ENCODE measurements around the gene ECI1.
A peak's percentile ranks its signal among the peaks of the same experiment; 100 is the strongest.
"Not testable (repeated sequence)": the region's sequence is repeated elsewhere in the genome, so short reads cannot be mapped to it uniquely, and the experiment has no call there.

The ECI1 gene

DNA sequence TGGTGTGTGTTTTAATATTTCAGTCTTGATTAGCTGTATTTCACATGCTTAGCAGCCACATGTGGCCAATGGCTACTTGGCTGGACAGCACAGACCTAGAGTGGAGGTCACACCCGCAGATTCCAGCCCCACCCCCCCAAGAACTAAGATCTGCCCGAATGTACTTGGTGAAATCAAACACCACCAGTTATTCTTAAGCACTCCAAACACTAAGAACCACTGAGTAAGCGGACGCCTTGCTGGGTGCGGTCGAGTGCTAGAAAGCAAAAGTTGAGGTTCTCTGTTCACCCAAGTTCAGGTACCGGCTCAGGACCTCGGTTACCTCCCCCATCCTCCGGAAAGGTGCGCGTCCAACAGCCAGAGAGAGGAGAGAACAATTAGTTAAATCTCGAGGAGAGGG lies 15.5 kb upstream of the ECI1 start:
- H3K79me2 ChIP-seq (ENCODE audit: low read length): peaks cover 69% of the 10 kb centered on the region
- H3K4me3 ChIP-seq (ENCODE audit: low read length): peak overlapping the region; percentile 87
- not testable (repeated sequence) for H3K27ac ChIP-seq (ENCODE audit: low read length); H3K27me3 ChIP-seq (ENCODE audit: low read depth, low read length); H2AFZ ChIP-seq (ENCODE audit: low read depth, low read length); H3K9me3 ChIP-seq (ENCODE audit: insufficient read depth, low read length)
- peaks cover 46% of the 10 kb centered on the region for H4K20me1 ChIP-seq (ENCODE audit: insufficient read depth, low read length)
- H3K4me2 ChIP-seq (ENCODE audit: low read length): peak overlapping the region; percentile 82
- H3K4me1 ChIP-seq (ENCODE audit: low read length): peaks cover 17% of the 10 kb centered on the region
- H3K36me3 ChIP-seq (replicated peaks; ENCODE audit: low read depth, low read length): peaks cover 27% of the 10 kb centered on the region
- peak overlapping the region; percentile 84 for H3K9ac ChIP-seq (ENCODE audit: low read length)

DNA sequence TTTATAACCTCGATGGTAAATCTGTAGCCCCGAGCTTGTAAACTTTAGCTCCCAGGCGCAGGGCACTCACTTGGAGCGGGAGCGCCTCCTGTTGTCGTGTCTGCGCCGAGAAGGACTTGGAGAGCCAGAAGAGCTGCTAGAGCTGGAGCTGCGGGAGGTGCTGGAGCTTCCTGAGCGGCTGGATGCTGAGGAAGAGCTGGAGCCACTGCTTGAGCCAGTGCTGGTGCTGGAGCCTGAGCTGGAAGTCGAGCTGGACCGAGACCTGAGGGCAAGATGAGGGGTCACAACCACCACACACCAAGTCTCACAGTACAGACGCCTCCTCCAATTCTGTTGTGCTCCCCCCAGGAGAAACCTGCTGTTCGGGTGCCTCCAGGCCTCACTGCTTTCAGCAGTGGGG lies 11.6 kb upstream of the ECI1 start:
- not testable (repeated sequence) for H3K4me3 ChIP-seq (ENCODE audit: low read length); H3K9ac ChIP-seq (ENCODE audit: low read length); H3K4me2 ChIP-seq (ENCODE audit: low read length); H3K9me3 ChIP-seq (ENCODE audit: insufficient read depth, low read length); H3K27ac ChIP-seq (ENCODE audit: low read length); H3K27me3 ChIP-seq (ENCODE audit: low read depth, low read length); H2AFZ ChIP-seq (ENCODE audit: low read depth, low read length)
- Histone ChIP-seq H3K4me1 (ENCODE audit: low read length) (peaks cover 10% of the 10 kb centered on the region), H3K36me3 (replicated peaks; ENCODE audit: low read depth, low read length) (peaks cover 47% of the 10 kb centered on the region), H3K79me2 (ENCODE audit: low read length) (peaks cover 78% of the 10 kb centered on the region), H4K20me1 (ENCODE audit: insufficient read depth, low read length) (peaks cover 46% of the 10 kb centered on the region)

DNA sequence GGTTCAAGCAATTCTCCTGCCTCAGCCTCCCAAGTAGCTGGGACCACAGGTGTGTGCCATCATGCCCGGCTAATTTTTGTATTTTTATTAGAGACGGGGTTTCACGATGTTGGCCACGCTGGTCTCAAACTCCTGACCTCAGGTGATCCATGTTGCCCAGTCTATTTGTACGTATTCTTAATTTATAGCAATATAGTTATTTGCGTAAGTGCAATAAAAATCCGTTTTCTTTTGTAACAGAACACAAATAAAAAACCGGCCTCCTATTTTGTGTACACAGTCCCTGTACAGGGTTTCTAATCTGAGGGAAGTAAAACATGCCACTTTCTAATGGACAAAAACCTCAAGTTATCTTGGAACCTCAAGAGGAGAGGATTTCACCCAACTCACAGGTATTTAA lies 8.9 kb upstream of the ECI1 start:
- TF ChIP-seq, protein P1, sequence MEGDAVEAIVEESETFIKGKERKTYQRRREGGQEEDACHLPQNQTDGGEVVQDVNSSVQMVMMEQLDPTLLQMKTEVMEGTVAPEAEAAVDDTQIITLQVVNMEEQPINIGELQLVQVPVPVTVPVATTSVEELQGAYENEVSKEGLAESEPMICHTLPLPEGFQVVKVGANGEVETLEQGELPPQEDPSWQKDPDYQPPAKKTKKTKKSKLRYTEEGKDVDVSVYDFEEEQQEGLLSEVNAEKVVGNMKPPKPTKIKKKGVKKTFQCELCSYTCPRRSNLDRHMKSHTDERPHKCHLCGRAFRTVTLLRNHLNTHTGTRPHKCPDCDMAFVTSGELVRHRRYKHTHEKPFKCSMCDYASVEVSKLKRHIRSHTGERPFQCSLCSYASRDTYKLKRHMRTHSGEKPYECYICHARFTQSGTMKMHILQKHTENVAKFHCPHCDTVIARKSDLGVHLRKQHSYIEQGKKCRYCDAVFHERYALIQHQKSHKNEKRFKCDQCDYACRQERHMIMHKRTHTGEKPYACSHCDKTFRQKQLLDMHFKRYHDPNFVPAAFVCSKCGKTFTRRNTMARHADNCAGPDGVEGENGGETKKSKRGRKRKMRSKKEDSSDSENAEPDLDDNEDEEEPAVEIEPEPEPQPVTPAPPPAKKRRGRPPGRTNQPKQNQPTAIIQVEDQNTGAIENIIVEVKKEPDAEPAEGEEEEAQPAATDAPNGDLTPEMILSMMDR (IDR thresholded peaks at IDR 0.05; ENCODE audit: low read depth, low read length): no peak
- no peak for TF ChIP-seq EZH2phosphoT487 (IDR thresholded peaks at IDR 0.05; ENCODE audit: low read depth)
- H3K27ac ChIP-seq (ENCODE audit: low read length): no peak overlapping the region
- peaks cover 69% of the 10 kb centered on the region for H3K36me3 ChIP-seq (replicated peaks; ENCODE audit: low read depth, low read length)
- H3K4me3 ChIP-seq (ENCODE audit: low read length): no peak overlapping the region
- no peaks in the 10 kb centered on the region for H3K9me3 ChIP-seq (ENCODE audit: insufficient read depth, low read length)
- no peaks in the 10 kb centered on the region for H3K27me3 ChIP-seq (ENCODE audit: low read depth, low read length)
- H2AFZ ChIP-seq (ENCODE audit: low read depth, low read length): no peak overlapping the region
- peaks cover 42% of the 10 kb centered on the region for H4K20me1 ChIP-seq (ENCODE audit: insufficient read depth, low read length)
- H3K4me1 ChIP-seq (ENCODE audit: low read length): no peaks in the 10 kb centered on the region
- H3K79me2 ChIP-seq (ENCODE audit: low read length): peaks cover 70% of the 10 kb centered on the region
- H3K9ac ChIP-seq (ENCODE audit: low read length): no peak overlapping the region
- no peak overlapping the region for H3K4me2 ChIP-seq (ENCODE audit: low read length)

DNA sequence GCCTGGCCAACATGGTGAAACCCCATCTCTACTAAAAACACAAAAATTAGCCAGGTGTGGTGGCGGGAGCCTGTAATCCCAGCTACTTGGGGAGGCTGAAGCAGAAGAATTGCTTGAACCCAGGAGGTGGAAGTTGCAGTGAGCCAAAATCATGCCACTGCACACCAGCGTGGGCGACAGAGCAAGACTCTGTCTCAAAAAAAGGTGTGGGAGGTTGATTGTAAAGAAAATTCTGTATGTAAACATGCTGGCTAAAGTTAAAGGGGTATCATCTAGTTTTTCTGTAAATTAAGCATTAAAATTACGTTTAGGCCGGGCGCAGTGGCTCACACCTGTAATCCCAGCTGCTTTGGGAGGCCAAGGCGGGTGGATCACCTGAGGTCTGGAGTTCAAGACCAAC lies 7.1 kb upstream of the ECI1 start:
- peaks cover 68% of the 10 kb centered on the region for H3K36me3 ChIP-seq (replicated peaks; ENCODE audit: low read depth, low read length)
- H3K27ac ChIP-seq (ENCODE audit: low read length); H2AFZ ChIP-seq (ENCODE audit: low read depth, low read length); H3K9me3 ChIP-seq (ENCODE audit: insufficient read depth, low read length); H3K4me1 ChIP-seq (ENCODE audit: low read length); H3K4me3 ChIP-seq (ENCODE audit: low read length); H3K9ac ChIP-seq (ENCODE audit: low read length); H3K4me2 ChIP-seq (ENCODE audit: low read length); H3K27me3 ChIP-seq (ENCODE audit: low read depth, low read length): not testable (repeated sequence)
- H3K79me2 ChIP-seq (ENCODE audit: low read length): peaks cover 55% of the 10 kb centered on the region
- peaks cover 35% of the 10 kb centered on the region for H4K20me1 ChIP-seq (ENCODE audit: insufficient read depth, low read length)

DNA sequence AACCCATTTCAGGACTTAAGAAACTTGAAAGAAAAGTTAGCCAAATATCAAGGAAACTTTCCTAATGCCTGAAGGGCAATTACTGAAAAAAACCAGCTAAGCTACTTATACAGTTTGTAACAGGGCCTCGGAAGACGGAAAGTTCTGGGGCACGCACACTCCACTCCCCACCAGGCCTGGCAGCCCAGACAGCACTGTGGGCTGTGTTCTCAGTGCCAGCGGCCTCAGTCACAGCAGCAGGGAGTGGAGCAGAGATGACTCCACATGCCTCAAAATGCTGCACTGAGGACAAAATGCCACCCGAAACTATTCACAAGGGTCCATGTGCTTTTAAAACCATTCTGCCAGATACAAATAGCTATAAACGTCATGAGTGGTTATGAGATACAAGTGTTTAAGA lies 6.3 kb upstream of the ECI1 start:
- H4K20me1 ChIP-seq (ENCODE audit: insufficient read depth, low read length): peaks cover 31% of the 10 kb centered on the region
- no peak overlapping the region for H3K9ac ChIP-seq (ENCODE audit: low read length)
- no peaks in the 10 kb centered on the region for H3K27me3 ChIP-seq (ENCODE audit: low read depth, low read length)
- no peak overlapping the region for H3K4me3 ChIP-seq (ENCODE audit: low read length)
- peaks cover 14% of the 10 kb centered on the region for H3K4me1 ChIP-seq (ENCODE audit: low read length)
- H2AFZ ChIP-seq (ENCODE audit: low read depth, low read length): no peak overlapping the region
- peaks cover 62% of the 10 kb centered on the region for H3K36me3 ChIP-seq (replicated peaks; ENCODE audit: low read depth, low read length)
- no peaks in the 10 kb centered on the region for H3K9me3 ChIP-seq (ENCODE audit: insufficient read depth, low read length)
- TF ChIP-seq EZH2phosphoT487 (IDR thresholded peaks at IDR 0.05; ENCODE audit: low read depth): no peak
- TF ChIP-seq, protein P1 (IDR thresholded peaks at IDR 0.05; ENCODE audit: low read depth, low read length): no peak
- H3K79me2 ChIP-seq (ENCODE audit: low read length): peaks cover 47% of the 10 kb centered on the region
- no peak overlapping the region for H3K27ac ChIP-seq (ENCODE audit: low read length)
- H3K4me2 ChIP-seq (ENCODE audit: low read length): no peak overlapping the region

All from OCI-LY3 (cell line).